Pancreas (tissue), 10 donors: ENCODE measurements around the gene TMCC3. TPM values are rescaled to one million over a fixed set of nuclear protein-coding genes. Genes with fewer than 3 reads are reported as not detected.

Experiments used
- ATAC-seq, 4 donors: fragments of 200-7000 bp; cut with Tn5 transposase; one replicate each; pipeline versions ENCODE4 v1.8.0 to v1.9.1; 2020; ENCODE audit warnings: mild to moderate bottlenecking in 4 of 4, moderate library complexity in 4 of 4
- DNase-seq, 6 donors: peaks; one replicate each; pipeline ENCODE4 v3.0.0-alpha.2; 2020
- FAIRE-seq: peaks from 2 replicates; lab custom pipeline; 2012; peaks lifted over from hg19 to GRCh38; lab: Jason Lieb, UNC
- H3K27ac ChIP-seq, 4 donors: fragments of 200-600 bp; sonication (generic); 1 replicate in 3 of 4; 2 replicates in 1 of 4; pipeline versions ENCODE4 v1.5.0 to v1.8.0; 2020
- H3K27me3 ChIP-seq, 4 donors: fragments of 200-600 bp; one replicate each; pipeline ENCODE4 v1.8.0; 2021
- H3K36me3 ChIP-seq, 3 donors: fragments of 200-600 bp; sonication (generic) in 1 of 3; one replicate each; pipeline versions ENCODE4 v1.5.0 to v1.8.0; 2020 to 2021
- H3K4me1 ChIP-seq, 3 donors: fragments of 200-600 bp; one replicate each; pipeline ENCODE4 v1.8.0; 2021
- H3K4me3 ChIP-seq, 4 donors: fragments of 200-600 bp; sonication (generic) in 2 of 4; one replicate each; pipeline versions ENCODE4 v1.5.0 to v1.8.0; 2020 to 2021
- H3K9me3 ChIP-seq, 4 donors: fragments of 200-600 bp; one replicate each; pipeline ENCODE4 v1.8.0; 2021
- CTCF ChIP-seq, 4 donors: fragments of 200-600 bp; sonication (generic) in 3 of 4; IDR thresholded peaks; one replicate each; pipeline versions ENCODE4 v1.5.0 to v1.8.0; 2021; ENCODE audit warnings: antibody characterized with exemption in 4 of 4
- WGBS, 2 donors: extraction: QIAGEN DNeasy Blood & Tissue Kit; methylation state at CpG; one replicate each; pipeline ENCODE4 v1.1.7; 2013; 5-methylcytosine and 5-hydroxymethylcytosine counted together
- intact Hi-C, 3 donors: fragments of 100-400 bp; cut with DNase I; formaldehyde crosslinking; loops; one replicate each; pipeline versions ENCODE4 v1.11.1 to v1.14.2; 2022
- polyA plus RNA-seq, 2 donors: library from polyadenylated mRNA; stranded (reverse); fragments of 200-250 nt; gene quantifications; one replicate each; pipeline ENCODE4 v1.2.3, GENCODE V29; 2013
- total RNA-seq, 6 donors: library from RNA; stranded (reverse); fragmentation: NEBNext Ultra II Directional in 4 of 6; extraction: Animal tissue kit (Norgen Biotek cat#: 25700) in 4 of 6; gene quantifications; one replicate each; pipeline versions ENCODE4 v1.2.1 to v1.2.4, GENCODE V29; 2021 to 2023
- donor health status: healthy with polysubstance abuse.
- donor health status: DM: no; HTN: no; CAD: no; lungs with moderate emphysema.
- donor health status: DM: no; HTN: no; CAD: no.
- donor health status: control.
- donor health status: control.
- donor health status: Bipolar disorder and iron deficiency.
- donor health status: DM: yes; HTN: yes; CAD: no.
- donor health status: DM: no; HTN: no; CAD: no.
- donor health status: DM: no; HTN: no; CAD: no.
- donor health status: DM: yes; HTN: yes; CAD: no.

TMCC3 gene
- total and polyA plus RNA-seq, 8 donors, result 1.0 to 6.9 (median 2.3) TPM

GRCh38 chr12:94586589-94587259 lies 63.6 kb downstream of the TMCC3 start:
- Histone ChIP-seq H3K27me3 (no peaks in the 10 kb centered on the region), H3K4me3 (no peak overlapping the region), H3K4me1 (peaks cover 0 to 10% (median 9%) of the 10 kb centered on the region in 3 donors), H3K27ac (peak overlapping the region in 1 of 4 donors; percentile 8), H3K36me3 (no peaks in the 10 kb centered on the region), H3K9me3 (no peaks in the 10 kb centered on the region)
- TF ChIP-seq CTCF (IDR thresholded peaks at IDR 0.05), result no peak
- ATAC-seq (peak in 3 of 4 donors; percentile 46 to 86 (median 57)), DNase-seq (peak in 1 of 6 donors; percentile 13), FAIRE-seq (no peak)
- 26 to 34% methylated on average over 8 of the region's 8 CpGs for WGBS, 2 donors
- intact Hi-C loops, result no loop called here

GRCh38 chr12:94585626-94586025 lies 64.7 kb downstream of the TMCC3 start:
- WGBS, 2 donors, result 71 to 83% methylated on average over 3 of the region's 3 CpGs
- no peaks in the 10 kb centered on the region for H3K9me3 ChIP-seq
- no peak overlapping the region for H3K27ac ChIP-seq

GRCh38 chr12:94584377-94584776 lies 66.0 kb downstream of the TMCC3 start:
- Histone ChIP-seq H3K9me3 (no peaks in the 10 kb centered on the region), H3K4me3 (no peak overlapping the region), H3K4me1 (peaks cover 0 to 10% (median 9%) of the 10 kb centered on the region in 3 donors), H3K27ac (no peak overlapping the region), H3K36me3 (no peaks in the 10 kb centered on the region), H3K27me3 (no peaks in the 10 kb centered on the region)
- DNase-seq (no peak), ATAC-seq (no peak), FAIRE-seq (no peak)
- 67 to 80% methylated on average over 5 of the region's 5 CpGs for WGBS, 2 donors
- TF ChIP-seq CTCF (IDR thresholded peaks at IDR 0.05), result no peak
- intact Hi-C loops, result no loop called here

More at GRCh38 chr12:94585626-94586025, 64.7 kb downstream of the TMCC3 start:
- Histone ChIP-seq H3K4me1 (peaks cover 0 to 10% (median 9%) of the 10 kb centered on the region in 3 donors), H3K27me3 (no peaks in the 10 kb centered on the region), H3K4me3 (no peak overlapping the region), H3K36me3 (no peaks in the 10 kb centered on the region)
- DNase-seq (no peak), FAIRE-seq (no peak), ATAC-seq (no peak)
- TF ChIP-seq CTCF (IDR thresholded peaks at IDR 0.05), result no peak
- intact Hi-C loops, result no loop called here

- Histone ChIP-seq H3K27ac (no peak overlapping the region), H3K4me3 (no peak overlapping the region), H3K4me1 (peaks cover 0 to 10% (median 9%) of the 10 kb centered on the region in 3 donors), H3K36me3 (no peaks in the 10 kb centered on the region), H3K9me3 (no peaks in the 10 kb centered on the region), H3K27me3 (no peaks in the 10 kb centered on the region)
- ATAC-seq (no peak), DNase-seq (no peak), FAIRE-seq (no peak)
- intact Hi-C loops, result no loop called here
- no peak for TF ChIP-seq CTCF (IDR thresholded peaks at IDR 0.05)
- 77 to 96% methylated on average over 5 of the region's 5 CpGs for WGBS, 2 donors
Measured at GRCh38 chr12:94582591-94582990, 67.8 kb downstream of the TMCC3 start.
